GM13976 (cell line): ENCODE data around the gene COIL.

Source experiments
- DNase-seq: peaks from one replicate; pipeline ENCODE4 v3.0.0; 2012; ENCODE audit warnings: low spot score
- CTCF ChIP-seq: IDR thresholded peaks from 2 replicates; pipeline ENCODE4 v1.5.1; 2012; ENCODE audit warnings: borderline replicate concordance, mild to moderate bottlenecking; ENCODE audit not compliant: insufficient read depth; ENCODE audit errors: extremely low read depth, missing control alignments, control extremely low read depth
- in situ Hi-C: fragments of 300-500 bp; cut with MboI; formaldehyde crosslinking; loops from one replicate; pipeline ENCODE4 v1.12.0; 2022; ENCODE audit warnings: low sequenced_read_pairs, mixed read lengths, inconsistent platforms; ENCODE audit not compliant: unreplicated experiment

The COIL gene

GRCh38 chr17:56899403-56899802 lies 61.4 kb downstream of the COIL start:
- no peak for TF ChIP-seq CTCF

GRCh38 chr17:56898874-56899273 lies 62.0 kb downstream of the COIL start:
- in situ Hi-C loops: no loop called here
- no peak for DNase-seq
- TF ChIP-seq CTCF: no peak

More at GRCh38 chr17:56899403-56899802, 61.4 kb downstream of the COIL start:
- in situ Hi-C loops: no loop called here
- DNase-seq: no peak

- DNase-seq: no peak
- TF ChIP-seq CTCF: no peak
- in situ Hi-C loops: no loop called here
Observed at GRCh38 chr17:56897646-56898424, 63.0 kb downstream of the COIL start.

GRCh38 chr17:56896968-56897359 lies 63.9 kb downstream of the COIL start:
- TF ChIP-seq CTCF: no peak
- in situ Hi-C loops: no loop called here
- DNase-seq: no peak

- in situ Hi-C loops: no loop called here
- DNase-seq: no peak
- no peak for TF ChIP-seq CTCF
Observed at GRCh38 chr17:56896217-56896967, 64.5 kb downstream of the COIL start.

- DNase-seq: no peak
- in situ Hi-C loops: no loop called here
- TF ChIP-seq CTCF: no peak
Observed at GRCh38 chr17:56894859-56895455, 65.9 kb downstream of the COIL start.
